Measurements from ENCODE around the gene FAM210B.

DNA sequence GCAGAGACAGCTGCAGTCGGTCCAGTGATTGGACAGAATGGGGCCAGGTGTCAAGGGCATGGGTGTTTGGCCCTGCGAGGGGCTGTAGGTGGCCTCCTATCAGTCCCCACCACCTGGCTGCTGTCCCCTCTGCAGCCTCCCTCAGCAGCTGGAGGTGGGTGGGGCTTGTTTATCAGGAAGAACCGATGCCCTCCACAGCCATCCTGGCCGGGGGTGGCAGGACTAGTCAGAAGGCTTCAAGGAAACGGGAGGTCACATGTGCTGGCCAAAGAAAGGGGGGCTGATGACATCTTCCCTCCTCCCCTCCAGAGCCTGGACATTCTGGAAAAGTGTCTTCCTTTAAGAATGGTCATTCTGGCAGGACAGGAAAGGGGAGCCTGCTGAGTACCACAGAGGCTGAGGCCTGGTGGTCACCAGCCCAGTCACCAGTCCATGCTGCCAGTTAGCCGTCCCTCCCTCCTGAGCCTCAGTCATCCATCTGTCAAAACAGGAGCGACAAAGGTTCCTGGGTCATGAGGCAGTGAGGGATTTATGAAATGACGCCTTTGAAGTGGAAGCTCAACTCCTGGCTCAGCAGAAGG, 4.1 kb downstream of the FAM210B start:
- TF ChIP-seq CTCF (IDR thresholded peaks at IDR 0.05; ENCODE audit: low read depth, low read length, poor library complexity, severe bottlenecking) (no peak), EZH2phosphoT487 (IDR thresholded peaks at IDR 0.05; ENCODE audit: borderline replicate concordance, low read length) (no peak)
